HG02840 (cell line): Measurements from ENCODE around the gene IL22RA2.

Experiments used
- ATAC-seq: cut with Tn5 transposase; IDR thresholded peaks from one replicate; pipeline ENCODE4 v1.9.1; 2021; ENCODE audit warnings: mild to moderate bottlenecking, moderate library complexity, moderate number of reproducible peaks; ENCODE audit not compliant: unreplicated experiment, low FRiP score

IL22RA2 gene

DNA sequence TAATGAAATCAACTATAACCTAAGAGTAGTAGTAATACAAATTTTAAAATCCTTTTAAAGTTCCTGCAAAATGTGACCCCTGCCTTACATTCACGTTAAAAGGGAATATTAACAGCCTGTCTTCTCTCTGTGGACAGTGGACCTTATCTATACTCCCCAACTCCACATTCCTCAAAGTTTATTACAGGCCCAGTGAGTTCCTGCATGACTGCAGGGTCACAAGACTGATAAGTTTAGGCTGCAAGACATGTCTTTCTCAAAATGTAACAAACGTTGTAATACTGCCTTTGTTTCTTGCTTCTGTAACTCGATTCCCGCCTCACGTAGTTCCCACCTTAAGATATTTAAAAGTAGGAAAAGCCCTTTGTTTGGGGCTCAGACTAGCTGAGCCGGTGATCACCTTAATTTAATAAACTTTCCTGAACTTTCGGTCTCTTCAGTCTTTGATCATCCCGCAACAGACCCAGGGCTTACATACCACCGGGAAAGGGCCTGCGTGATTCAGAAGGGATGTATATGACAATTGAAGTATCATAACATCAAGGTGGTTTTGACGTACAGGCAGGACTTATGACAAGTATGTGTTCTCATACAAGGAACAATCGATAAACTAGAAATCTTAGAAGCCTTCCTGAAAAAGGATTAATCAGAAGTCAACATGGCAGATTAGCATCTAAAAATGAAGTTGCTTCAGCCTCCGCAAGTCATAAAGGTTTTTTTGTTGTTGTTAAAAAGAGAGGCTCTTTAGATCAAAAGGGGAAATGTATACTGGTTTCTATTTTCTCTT is 3.0 kb downstream of the IL22RA2 start:
- no peak for ATAC-seq

DNA sequence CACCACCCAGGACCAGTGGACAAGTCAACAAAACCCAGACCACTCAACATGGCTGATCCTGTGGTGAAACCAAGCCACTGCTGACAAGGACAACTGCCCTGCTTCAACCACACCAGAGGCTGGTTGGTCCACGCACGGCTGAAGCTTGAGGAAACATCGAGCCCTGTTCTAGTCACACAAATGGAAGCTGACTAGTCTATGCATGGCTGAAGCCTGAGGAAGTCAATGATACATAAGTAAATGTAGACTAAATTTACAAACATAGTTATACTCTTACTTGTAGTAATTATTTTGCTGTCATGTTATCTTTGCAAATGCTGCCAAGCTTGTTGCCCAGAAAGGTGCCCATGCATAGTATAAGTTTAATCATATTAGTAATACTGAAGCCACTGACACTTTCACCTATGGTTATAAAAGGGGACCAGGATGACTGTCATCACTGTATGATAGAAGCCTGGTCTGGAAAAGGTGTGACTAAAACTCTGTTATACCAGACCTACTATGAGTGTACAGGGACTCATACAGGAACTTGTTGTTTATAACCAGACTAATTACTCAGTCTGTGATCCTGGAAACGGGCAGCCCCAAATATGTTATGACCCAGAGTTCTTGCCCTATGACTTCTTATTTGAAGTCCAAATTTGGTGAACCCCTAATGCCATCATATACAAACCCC is 5.6 kb downstream of the IL22RA2 start:
- no peak for ATAC-seq

DNA sequence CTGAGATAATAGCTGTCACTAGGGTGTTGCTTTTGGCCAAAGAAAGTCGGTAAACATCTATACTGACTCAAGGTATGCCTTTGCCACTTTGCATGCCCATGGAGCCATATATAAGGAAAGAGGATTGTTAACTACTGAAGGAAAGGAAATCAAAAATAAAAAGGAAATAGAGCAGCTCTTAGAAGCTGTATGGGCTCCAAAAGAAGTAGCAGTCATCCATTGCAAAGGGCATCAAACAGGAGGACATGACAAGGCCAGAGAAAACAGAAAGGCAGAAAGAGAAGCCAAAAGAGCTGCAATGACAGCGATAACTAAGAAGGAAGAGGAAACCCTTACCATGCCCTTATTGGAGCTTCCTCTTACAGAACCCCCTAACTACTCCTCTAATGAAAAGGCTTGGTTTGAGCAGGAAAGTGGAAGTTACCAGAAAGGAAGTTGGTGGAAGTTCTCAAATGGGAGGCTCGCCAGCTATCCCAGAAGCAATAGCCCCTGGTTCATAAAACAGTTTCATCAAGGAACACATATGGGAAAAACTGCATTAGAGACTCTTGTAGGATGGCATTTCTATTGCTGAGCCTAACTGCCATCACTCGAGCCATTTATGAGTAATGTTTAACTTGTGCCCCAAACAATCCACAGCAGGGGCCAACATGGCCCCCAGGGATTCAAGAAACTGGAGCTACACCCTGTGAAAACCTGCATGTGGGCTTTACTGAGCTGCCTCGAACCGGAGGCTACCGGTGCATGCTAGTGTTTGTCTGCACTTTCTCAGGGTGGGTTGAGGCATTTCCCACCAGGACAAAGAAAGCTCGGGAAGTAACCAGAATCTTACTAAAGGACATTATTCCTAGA is 7.0 kb downstream of the IL22RA2 start:
- no peak for ATAC-seq

DNA sequence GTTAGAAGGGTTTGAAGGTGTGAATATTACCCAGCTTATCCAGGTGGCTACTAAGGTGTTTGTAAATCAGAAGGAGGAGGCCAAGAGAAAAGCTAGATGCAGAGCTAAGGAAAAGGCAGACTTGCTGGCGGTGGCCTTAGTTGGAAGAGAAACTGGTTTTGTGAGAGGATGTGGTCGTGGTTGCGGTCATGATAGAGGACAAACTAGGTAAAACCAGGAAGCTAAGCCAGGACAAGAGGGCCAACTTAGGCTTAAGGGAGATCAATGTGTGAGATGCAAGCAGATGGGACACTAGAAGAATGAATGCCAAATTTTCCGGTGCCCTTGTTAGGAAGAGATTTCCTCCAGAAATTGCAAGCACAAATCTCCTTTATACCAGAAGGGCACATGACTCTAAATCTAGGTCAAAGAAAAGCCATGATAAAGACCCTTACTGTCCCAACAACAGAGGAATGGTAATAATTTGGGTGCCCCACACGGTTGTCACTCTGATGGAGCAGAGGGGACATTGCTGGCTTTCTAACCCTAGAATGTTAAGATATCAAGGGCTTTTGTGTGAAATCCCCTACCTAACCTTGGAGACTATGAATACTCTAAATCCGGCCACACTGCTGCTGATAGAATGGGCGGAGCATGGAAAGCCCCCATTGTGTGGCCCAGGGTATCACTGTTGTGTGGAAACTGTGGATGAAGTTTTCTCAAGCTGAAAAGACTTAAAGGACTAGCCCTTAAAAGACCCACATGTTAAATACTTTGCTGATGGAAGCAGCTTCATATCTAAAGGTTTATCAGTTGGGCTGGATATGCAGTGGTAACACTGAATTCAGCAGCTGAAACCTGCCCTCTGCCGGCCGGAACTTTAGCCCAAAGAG is 7.8 kb downstream of the IL22RA2 start:
- ATAC-seq: no peak

DNA sequence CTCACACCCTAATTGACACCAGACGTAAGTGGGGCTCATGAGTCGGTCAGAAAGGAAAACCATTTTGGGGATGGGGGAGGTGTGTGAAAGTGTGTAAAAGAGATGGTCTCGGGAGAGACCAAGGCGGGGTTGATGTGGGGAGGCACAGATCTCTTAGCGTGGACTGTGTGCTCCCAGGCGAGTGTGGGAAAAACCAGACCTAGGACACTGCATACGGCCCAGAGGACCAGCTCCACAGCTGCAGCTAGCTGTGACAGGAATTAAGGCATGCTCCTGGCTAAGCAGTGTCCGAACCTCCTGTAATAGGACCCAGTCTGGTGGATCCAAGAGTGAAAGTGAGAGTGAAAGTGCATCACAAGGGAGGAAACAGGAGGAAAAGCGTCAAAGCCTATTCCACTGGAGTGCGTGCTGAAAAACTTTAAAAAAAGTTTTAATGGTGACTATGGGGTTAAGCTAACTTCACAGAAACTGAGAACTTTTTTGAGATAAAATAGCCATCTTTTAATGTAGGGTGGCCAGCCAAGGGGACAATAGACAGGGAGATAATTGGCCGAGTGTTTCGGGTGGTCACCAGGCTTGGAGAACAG is 9.6 kb downstream of the IL22RA2 start:
- ATAC-seq: no peak

DNA sequence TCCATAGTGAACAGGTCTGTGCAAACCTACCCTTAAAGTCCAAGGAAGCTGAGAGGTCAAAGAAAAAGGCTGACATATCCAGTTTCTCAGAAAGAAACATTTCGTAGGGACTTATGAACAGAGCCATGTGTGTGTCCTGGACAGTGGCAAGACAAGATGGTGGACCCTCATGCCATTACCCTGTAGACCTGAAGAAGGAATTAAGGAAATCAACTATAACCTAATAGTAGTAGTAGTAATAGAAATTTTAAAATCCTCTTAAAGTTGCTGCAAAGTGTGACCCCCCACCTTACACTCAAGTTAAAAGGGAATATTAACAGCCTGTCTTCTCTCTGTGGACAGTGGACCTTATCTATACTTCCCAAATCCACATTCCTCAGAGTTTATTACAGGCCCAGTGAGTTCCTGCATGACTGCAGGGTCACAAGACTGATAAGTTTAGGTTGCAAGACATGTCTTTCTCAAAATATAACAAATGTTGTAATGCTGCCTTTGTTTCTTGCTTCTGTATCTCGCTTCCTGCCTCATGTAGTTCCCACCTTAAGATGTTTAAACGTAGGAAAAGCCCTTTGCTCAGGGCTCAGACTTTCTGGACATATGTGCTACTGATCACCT is 10.6 kb downstream of the IL22RA2 start:
- no peak for ATAC-seq

DNA sequence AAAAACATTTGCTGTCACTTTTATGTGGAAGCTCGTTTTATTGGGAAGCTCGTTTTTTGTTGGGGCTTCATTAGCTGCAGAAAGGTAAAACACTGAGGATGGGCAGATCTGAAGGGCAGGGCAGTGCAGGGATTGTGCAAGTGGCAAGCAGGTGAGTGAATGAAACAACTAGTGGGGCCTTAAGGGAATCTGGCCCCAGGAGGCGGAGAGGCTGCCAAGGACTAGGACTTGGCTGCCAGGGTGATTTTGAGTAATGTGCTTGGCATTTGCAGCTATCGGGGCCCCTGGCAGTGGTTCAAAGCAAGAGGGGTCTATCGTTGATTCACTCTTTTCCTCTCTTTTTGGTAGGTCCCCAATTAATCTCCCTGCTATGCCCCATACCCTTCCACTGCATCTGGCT is 11.5 kb downstream of the IL22RA2 start:
- no peak for ATAC-seq

DNA sequence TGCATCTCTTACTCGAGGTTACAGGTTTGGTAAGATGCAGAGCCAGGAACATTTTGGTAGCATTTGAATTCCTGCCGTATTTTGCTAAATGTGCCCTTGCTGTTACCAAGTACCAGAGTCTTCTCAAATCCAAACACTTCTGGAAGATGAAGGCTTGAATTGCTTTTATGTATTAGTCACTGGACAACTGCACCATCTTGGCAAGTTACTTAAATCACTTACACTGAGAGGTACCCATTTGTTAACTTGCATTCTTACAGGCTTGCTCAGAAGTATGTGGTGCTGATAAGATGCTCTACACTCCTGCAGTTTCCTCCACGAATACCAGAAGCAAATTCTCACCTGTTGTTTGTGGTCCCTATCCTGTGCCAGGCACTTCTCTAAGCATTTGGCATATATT is 12.7 kb downstream of the IL22RA2 start:
- no peak for ATAC-seq

DNA sequence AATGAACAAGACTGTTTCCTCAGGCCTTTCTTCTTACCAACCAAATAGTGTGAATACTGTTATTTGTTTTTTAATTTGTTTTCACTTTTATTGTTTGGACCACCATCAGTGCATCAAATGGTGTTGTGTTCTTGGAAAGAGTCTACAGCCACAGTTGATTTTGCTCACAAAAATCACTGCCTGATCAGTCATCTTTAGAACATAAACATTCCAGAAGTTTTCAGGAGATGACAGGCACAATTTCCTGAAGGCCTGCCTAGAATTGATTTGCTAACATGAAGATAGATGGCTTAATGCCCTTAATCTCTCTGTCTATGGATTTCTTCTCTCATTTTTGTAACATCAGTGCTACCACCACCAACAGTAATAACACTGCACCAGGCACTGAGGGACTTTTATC is 13.5 kb downstream of the IL22RA2 start:
- ATAC-seq: no peak

DNA sequence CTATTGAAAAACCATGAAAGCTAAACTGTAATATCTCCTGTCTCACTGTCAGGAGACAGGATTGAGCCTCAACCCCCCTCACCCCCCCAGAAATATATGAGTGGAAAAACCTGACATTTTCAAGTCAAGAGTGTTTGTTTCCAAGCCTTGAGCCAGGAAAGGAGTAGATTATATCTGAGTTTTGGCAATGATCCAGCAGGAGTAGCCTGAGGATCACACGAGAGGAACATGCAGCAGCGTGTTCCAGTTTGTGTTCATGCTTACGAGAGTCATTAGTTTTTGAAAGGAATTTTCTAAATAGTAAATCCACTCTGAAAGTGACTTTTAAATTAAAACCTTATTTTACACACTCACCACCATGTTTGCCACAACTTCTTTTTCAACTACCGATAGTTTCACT is 15.8 kb downstream of the IL22RA2 start:
- ATAC-seq: no peak

DNA sequence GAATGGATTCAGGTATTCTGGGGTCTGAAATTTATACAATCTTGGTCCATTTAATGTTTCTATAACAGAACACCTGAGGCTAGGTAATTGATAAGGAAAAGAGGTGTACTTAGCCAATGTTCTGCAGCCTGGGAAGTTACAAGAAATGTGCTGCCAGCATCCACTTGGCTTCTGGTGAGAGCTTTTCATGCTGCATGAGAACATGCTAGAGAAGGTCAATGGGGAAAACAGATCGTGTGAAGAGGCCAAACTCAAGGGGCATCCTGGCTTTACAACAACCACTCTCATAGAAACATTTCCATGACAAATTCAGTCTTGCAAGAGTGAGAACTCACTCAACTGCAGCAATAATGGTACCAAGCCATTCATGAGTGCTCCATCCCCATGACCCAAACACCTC is 16.8 kb downstream of the IL22RA2 start:
- no peak for ATAC-seq

DNA sequence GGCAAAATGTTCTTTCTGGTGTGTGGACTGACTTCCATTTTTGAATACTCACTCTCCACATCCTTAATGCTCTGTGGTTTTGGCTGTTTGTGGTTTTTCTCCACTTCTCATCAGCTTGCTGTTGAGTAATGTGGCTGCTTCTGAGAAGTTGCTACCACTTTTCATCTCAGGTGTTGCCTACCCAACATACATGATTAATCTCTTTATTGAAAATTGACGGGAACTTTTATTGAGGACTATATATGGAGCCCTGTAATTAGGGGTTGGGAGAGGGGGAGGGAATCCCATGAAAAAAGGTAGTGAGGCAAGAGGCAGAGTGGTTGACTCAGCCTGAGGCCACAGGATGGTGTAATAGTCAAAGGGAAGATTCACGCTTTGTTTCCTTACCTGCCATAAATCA is 17.6 kb downstream of the IL22RA2 start:
- ATAC-seq: no peak

DNA sequence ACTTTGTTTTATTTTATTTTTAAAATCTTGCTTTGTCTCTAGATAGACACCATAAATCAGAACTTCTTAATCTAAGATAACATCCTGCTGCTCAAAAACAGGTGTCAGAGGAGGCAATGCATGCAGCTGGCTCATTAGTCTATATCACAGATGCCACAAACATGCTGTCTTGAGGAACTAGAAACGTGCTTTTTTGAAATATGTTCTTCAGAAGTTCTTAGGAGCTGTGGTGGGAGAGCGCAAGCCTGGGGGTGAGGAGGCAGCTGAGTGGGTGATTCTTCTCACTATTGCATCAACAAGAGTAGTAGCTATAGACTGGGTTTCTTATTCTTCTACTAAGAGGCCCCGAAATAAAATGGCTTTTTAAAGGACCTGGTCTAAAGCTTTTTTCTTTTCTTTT is 23.4 kb downstream of the IL22RA2 start:
- no peak for ATAC-seq

DNA sequence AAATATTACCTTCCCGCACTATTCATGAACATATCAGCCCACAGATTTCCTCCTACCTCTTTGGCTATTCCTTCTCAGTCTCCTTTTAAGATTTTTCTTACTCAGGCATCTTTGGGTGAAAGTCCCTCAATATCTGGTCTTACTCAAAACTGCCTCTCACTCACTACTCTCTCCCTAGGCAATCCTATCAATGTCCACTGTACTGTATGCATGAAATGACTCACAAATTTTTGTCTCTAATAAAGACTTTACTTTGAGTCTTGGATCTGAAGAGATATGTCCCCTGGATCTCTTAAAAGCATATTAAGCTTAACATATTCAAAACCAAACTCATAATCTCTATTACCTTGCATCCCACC is 24.4 kb downstream of the IL22RA2 start:
- no peak for ATAC-seq

DNA sequence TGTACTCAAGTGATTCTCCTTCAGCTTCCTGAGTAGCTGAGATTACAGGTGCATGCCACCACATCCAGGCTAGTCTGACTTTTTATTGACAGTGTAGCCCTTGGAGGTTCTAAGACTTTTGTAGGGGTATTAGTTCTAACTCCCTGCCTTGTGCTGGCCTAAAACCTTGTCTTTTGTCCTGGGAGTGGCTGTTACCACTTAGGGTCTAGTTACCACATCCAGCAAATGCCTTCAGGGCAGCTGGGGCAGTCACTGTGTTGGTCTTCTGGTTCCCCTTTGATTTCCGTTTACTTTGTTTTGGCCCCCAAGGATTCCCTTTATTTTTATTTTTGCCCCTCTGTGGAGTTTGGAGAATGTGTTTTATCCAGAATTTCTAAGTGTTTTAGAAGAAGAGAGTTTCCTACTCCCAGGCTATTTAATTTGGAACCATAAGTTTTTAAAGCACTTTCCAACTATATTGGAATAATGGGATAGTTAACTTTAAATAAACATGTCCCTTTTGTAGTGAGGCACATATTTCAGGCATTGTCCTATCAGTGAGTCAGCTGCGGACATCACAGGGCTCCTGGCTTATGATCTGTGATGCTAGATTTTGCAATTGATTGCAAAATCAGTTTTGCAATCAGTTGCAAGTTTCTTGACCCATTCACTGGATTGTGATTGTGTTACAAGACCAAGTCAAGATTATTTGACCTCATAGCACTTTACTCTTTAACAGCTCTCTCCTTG is 25.0 kb downstream of the IL22RA2 start:
- ATAC-seq: no peak

DNA sequence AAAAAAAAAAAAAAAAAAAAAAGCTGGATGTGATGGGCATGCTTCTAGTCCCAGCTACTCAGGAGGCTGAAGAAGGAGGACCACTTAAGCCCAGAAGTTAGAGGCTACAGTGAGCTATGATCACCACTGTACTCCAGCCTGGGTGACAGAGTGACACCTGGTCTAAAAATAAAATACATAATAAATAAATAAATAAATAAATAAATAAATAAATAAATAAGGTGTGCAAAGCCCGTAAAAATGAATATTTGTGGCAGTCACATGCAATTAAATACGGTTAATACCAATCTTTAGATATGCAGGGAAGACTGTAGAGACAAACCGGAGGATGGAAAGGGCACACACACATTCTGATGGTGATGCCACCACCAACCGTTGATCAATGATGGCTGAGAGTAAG is 26.2 kb downstream of the IL22RA2 start:
- no peak for ATAC-seq

DNA sequence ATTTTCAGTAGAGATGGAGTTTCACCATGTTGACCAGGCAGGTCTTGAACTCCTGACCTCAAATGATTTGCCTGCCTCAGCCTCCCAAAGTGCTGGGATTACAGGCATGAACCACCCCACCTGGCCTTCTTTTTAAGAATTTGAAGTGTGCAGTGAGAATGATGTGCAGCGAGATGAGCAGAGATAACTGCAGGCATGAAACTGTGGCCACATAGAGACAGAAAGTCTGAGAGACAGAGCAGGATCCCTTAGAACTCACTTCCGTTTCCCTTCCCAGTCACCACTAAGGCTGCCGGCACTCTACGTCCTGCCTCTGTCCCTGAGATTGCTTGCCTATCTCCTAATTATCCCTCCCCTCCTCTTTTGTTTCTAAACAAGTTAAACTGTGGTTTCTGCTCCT is 27.2 kb downstream of the IL22RA2 start:
- no peak for ATAC-seq

DNA sequence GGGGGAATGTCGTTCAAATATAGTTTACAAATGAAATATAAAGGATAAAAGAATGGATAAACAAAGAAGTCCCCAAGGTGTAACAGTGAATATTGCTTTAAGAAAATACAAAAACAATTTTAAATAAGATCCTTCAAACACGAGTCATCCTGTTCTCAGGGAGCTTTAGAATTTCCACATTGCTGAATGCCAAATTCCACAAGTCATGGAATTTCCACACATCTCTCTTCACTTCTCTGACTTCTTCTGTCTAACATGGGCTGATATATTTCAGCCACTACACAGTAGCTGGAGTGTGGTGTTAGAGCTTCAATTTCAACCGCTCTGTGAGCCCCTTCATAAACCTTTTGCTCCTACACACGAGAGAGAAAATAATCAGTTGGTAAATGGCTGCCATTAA is 28.0 kb downstream of the IL22RA2 start:
- no peak for ATAC-seq

DNA sequence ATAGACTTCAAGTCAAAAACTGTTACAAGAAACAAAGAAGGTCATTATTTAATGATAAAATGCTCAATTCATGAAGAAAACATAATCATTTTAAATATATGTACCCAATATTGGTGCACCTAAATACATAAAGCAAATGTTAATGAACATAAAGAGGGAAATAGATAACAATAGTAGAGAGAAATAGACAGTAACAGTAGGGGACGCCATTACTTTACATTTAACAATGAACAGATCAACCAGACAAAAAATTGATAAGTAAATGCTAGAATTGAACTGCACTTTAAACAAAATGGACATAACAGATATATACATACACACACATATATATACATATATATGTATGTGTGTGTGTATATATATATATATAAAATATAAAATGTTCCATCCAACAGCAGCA is 37.4 kb downstream of the IL22RA2 start:
- no peak for ATAC-seq
